GM19035 (cell line): ENCODE data around the gene TFRC.
"Not testable (repeated sequence)": the region's sequence is repeated elsewhere in the genome, so short reads cannot be mapped to it uniquely, and the experiment has no call there.

ENCODE experiments used
- ATAC-seq: cut with Tn5 transposase; IDR thresholded peaks from one replicate; pipeline ENCODE4 v1.9.1; 2021; ENCODE audit not compliant: unreplicated experiment

The TFRC gene

GRCh38 chr3:196007744-196008335 is 74.0 kb downstream of the TFRC start:
- no peak for ATAC-seq

GRCh38 chr3:196005338-196005737 is 76.6 kb downstream of the TFRC start:
- ATAC-seq: not testable (repeated sequence)

GRCh38 chr3:196004359-196005052 is 77.4 kb downstream of the TFRC start:
- not testable (repeated sequence) for ATAC-seq

GRCh38 chr3:196003611-196004010 is 78.3 kb downstream of the TFRC start:
- no peak for ATAC-seq

GRCh38 chr3:196002721-196003120 is 79.2 kb downstream of the TFRC start:
- not testable (repeated sequence) for ATAC-seq

GRCh38 chr3:196001240-196001639 is 80.7 kb downstream of the TFRC start:
- ATAC-seq: not testable (repeated sequence)

GRCh38 chr3:196000360-196000950 is 81.4 kb downstream of the TFRC start:
- not testable (repeated sequence) for ATAC-seq

GRCh38 chr3:195999896-196000295 is 82.0 kb downstream of the TFRC start:
- no peak for ATAC-seq
